Endothelial cell of umbilical vein (primary cell): Measurements from ENCODE around the gene NMD3. TPM values are rescaled to one million over a fixed set of nuclear protein-coding genes. Genes with fewer than 3 reads are reported as not detected.

ENCODE experiments used
- BruUV-seq: library from RNA; stranded (reverse); fragments of 400-500 nt; replicated peaks from 2 replicates; lab custom pipeline; 2021; lab: Mats Ljungman, UMichigan
- CTCF ChIA-PET: fragments of 300-600, 350-600 bp; sonication (Branson Sonifier 250); formaldehyde crosslinking; loops from one replicate; lab custom pipeline; 2021; ENCODE audit warnings: antibody characterized with exemption, inconsistent platforms; lab: Charles Lee
- POLR2A ChIA-PET: fragments of 300-600, 350-600 bp; sonication (Branson Sonifier 250); formaldehyde crosslinking; loops from one replicate; lab custom pipeline; 2021; ENCODE audit warnings: antibody characterized with exemption, inconsistent platforms; lab: Charles Lee
- DNase-seq: peaks from one replicate; pipeline ENCODE4 v3.0.0-alpha.2; 2011; ENCODE audit warnings: low read depth, low spot score
- FAIRE-seq: peaks from 2 replicates; lab custom pipeline; 2011; peaks lifted over from hg19 to GRCh38; lab: Jason Lieb, UNC
- H2AFZ ChIP-seq: 2 replicates; pipeline ENCODE4 v1.6.0; 2012; ENCODE audit warnings: low read depth, low read length, control low read depth, inconsistent platforms
- H3K27ac ChIP-seq: 2 replicates; pipeline ENCODE4 v1.5.1; 2011; ENCODE audit warnings: low read depth, mild to moderate bottlenecking, control low read depth, low read length, moderate library complexity; ENCODE audit not compliant: insufficient read depth
- H3K27me3 ChIP-seq, 2 experiments: 2 replicates each; pipeline versions ENCODE4 v1.6.0 to v1.6.1; 2011; ENCODE audit warnings: low read length in 2 of 2, mixed read lengths in 1 of 2; ENCODE audit not compliant: control insufficient read depth in 2 of 2, insufficient read depth in 2 of 2
- H3K36me3 ChIP-seq, 2 experiments: 2 replicates in 1 of 2; 3 replicates in 1 of 2; pipeline ENCODE4 v1.5.1; 2011; ENCODE audit warnings: low read length in 2 of 2, mild to moderate bottlenecking in 1 of 2, moderate library complexity in 1 of 2; ENCODE audit not compliant: control insufficient read depth in 2 of 2, insufficient read depth in 2 of 2; ENCODE audit errors: extremely low read depth in 1 of 2
- H3K4me1 ChIP-seq: 3 replicates; pipeline ENCODE4 v1.5.1; 2011; ENCODE audit warnings: mild to moderate bottlenecking, low read length; ENCODE audit not compliant: control insufficient read depth, insufficient read depth; ENCODE audit errors: extremely low read depth
- H3K4me2 ChIP-seq: 2 replicates; pipeline ENCODE4 v1.6.1; 2011; ENCODE audit warnings: low read length, control low read depth, mixed read lengths; ENCODE audit not compliant: insufficient read depth
- H3K4me3 ChIP-seq, 3 experiments: fragments of 200-600 bp in 1 of 3; sonication (generic), shearing (Covaris generic) in 1 of 3; replicated peaks in 1 of 3; 2 replicates each; pipeline ENCODE4 v1.5.1; 2011 to 2016; ENCODE audit warnings: control low read depth in 3 of 3, low read length in 3 of 3, mild to moderate bottlenecking in 2 of 3, inconsistent platforms in 1 of 3, low read depth in 1 of 3, moderate library complexity in 1 of 3; ENCODE audit not compliant: insufficient read depth in 1 of 3
- H3K79me2 ChIP-seq: 2 replicates; pipeline ENCODE4 v1.6.0; 2012; ENCODE audit warnings: low read length, inconsistent platforms; ENCODE audit not compliant: control insufficient read depth, insufficient read depth
- H3K9ac ChIP-seq: replicated peaks from 2 replicates; pipeline ENCODE3; 2011; ENCODE audit warnings: low read length, control low read depth; ENCODE audit not compliant: insufficient read depth; ENCODE audit errors: extremely low read depth
- H3K9me1 ChIP-seq: replicated peaks from 3 replicates; pipeline ENCODE4 v1.6.0; 2011; ENCODE audit warnings: mild to moderate bottlenecking, low read length; ENCODE audit not compliant: control insufficient read depth, insufficient read depth; ENCODE audit errors: extremely low read depth
- H3K9me3 ChIP-seq: replicated peaks from 2 replicates; pipeline ENCODE4 v1.5.1; 2012; ENCODE audit warnings: low read length, inconsistent platforms; ENCODE audit not compliant: control insufficient read depth, insufficient read depth
- H4K20me1 ChIP-seq: replicated peaks from 2 replicates; pipeline ENCODE3; 2011; ENCODE audit warnings: mild to moderate bottlenecking, low read length; ENCODE audit not compliant: control insufficient read depth, insufficient read depth; ENCODE audit errors: extremely low read depth
- CTCF ChIP-seq, 2 donors: IDR thresholded peaks; 1 replicate in 1 of 2; 2 replicates in 1 of 2; pipeline ENCODE4 v1.5.1; 2011; ENCODE audit warnings: low read length in 2 of 2, mild to moderate bottlenecking in 2 of 2, moderate library complexity in 2 of 2, control low read depth in 1 of 2, inconsistent platforms in 1 of 2, low read depth in 1 of 2; ENCODE audit not compliant: insufficient read depth in 1 of 2; ENCODE audit errors: extremely low read depth in 1 of 2
- EZH2 ChIP-seq: IDR thresholded peaks from 2 replicates; pipeline ENCODE4 v1.6.1; 2012; ENCODE audit warnings: borderline replicate concordance, low read depth, mild to moderate bottlenecking, moderate library complexity, low read length, inconsistent platforms; ENCODE audit not compliant: severe bottlenecking
- FOS ChIP-seq: IDR thresholded peaks from 2 replicates; pipeline ENCODE4 v1.6.1; 2011; ENCODE audit warnings: mild to moderate bottlenecking, low read length, moderate library complexity, borderline replicate concordance; ENCODE audit not compliant: insufficient read depth
- GATA2 ChIP-seq: IDR thresholded peaks from 2 replicates; pipeline ENCODE4 v1.7.0; 2011; ENCODE audit warnings: low read depth, mild to moderate bottlenecking, moderate library complexity, mixed read lengths, low read length; ENCODE audit not compliant: insufficient read length, insufficient read depth
- JUN ChIP-seq: IDR thresholded peaks from 2 replicates; pipeline ENCODE4 v1.6.1; 2011; ENCODE audit warnings: borderline replicate concordance, low read depth; ENCODE audit not compliant: insufficient read length, insufficient read depth
- MYC ChIP-seq: IDR thresholded peaks from one replicate; pipeline ENCODE4 v1.6.1; 2011; ENCODE audit warnings: mild to moderate bottlenecking, low read depth, low read length
- POLR2A ChIP-seq: IDR thresholded peaks from 2 replicates; pipeline ENCODE4 v1.6.1; 2012; ENCODE audit warnings: low read depth, mild to moderate bottlenecking, control low read depth, low read length
- POLR2AphosphoS5 ChIP-seq: IDR thresholded peaks from 2 replicates; pipeline ENCODE4 v1.6.1; 2012; ENCODE audit warnings: low read depth, mild to moderate bottlenecking, control low read depth, low read length, moderate library complexity; ENCODE audit not compliant: insufficient read depth
- dilution Hi-C: fragments of 300-500 bp; cut with MboI; formaldehyde crosslinking; loops from one replicate; pipeline ENCODE4 v1.15.0; 2019; ENCODE audit warnings: low sequenced_read_pairs; ENCODE audit not compliant: extremely low pct_ligation_motif_present
- intact Hi-C: fragments of 100-400 bp; cut with micrococcal nuclease; formaldehyde crosslinking; loops from one replicate; pipeline ENCODE4 v1.10.0; 2022
- polyA plus RNA-seq, 4 experiments: library from polyadenylated mRNA; depleted of rRNA in 3 of 4; stranded (reverse) in 3 of 4; unstranded in 1 of 4; fragments of >200 nt; gene quantifications; 2 replicates each; pipeline versions ENCODE4 v1.2.1 to v1.2.3, GENCODE V29; 2011 to 2012; ENCODE audit warnings: missing spikeins in 1 of 4
- total RNA-seq: library from RNA; stranded (reverse); gene quantifications from 2 replicates; pipeline ENCODE4 v1.2.3, GENCODE V29; 2021
- TF ChIP-seq, protein P1 (sequence below): IDR thresholded peaks from 2 replicates; pipeline ENCODE4 v1.6.1; 2011; ENCODE audit not compliant: insufficient read depth, insufficient read length

The NMD3 gene
- total and polyA plus RNA-seq, 2 donors (not counting 3 experiments of a cell fraction or from before 2014, with no cell fraction given) = 14.2 to 53.8 TPM

DNA sequence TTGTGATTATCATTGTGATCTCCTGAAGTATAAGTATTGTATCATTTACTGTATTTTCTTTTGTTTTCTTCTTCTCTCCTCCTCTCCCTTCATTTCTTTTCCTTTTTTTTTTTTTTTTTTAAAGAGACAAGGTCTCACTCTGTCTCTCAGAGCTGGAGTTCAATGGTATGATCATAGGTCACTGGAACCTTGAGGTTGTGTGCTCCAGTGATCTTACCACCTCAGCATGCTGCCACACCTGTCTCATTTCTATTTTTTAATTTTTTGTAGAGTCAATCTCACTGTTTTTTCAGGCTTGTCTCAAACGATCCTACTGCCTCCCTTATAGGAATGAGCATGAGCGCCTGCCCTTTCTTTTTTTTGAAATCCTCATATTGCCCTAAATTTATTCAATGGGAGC, 23.4 kb downstream of the NMD3 start:
- H3K27ac ChIP-seq = no peak overlapping the region
- no peaks in the 10 kb centered on the region for H3K9me3 ChIP-seq
- H3K27me3 ChIP-seq = no peaks in the 10 kb centered on the region
- POLR2A ChIA-PET = interaction anchor here (0.7 kb wide), 1 partner anchor 11 kb away, joined by 3 read pairs; no protein-coding TSS in a partner anchor
- intact Hi-C loops (no loop called here), dilution Hi-C loops (no loop called here)
- H3K79me2 ChIP-seq = peaks cover 18% of the 10 kb centered on the region
- TF ChIP-seq FOS = no peak
- TF ChIP-seq, protein P1, sequence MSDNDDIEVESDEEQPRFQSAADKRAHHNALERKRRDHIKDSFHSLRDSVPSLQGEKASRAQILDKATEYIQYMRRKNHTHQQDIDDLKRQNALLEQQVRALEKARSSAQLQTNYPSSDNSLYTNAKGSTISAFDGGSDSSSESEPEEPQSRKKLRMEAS = no peak
- no peak for TF ChIP-seq JUN
- TF ChIP-seq POLR2A = no peak
- no peak for TF ChIP-seq EZH2
- TF ChIP-seq POLR2AphosphoS5 = no peak
- no peak for TF ChIP-seq MYC
- no peak for TF ChIP-seq CTCF (IDR thresholded peaks at IDR 0.05; ENCODE audit: extremely low read depth in 1 of 2, insufficient read depth in 1 of 2, low read depth in 1 of 2, low read length in 2 of 2)
- TF ChIP-seq GATA2 = no peak
- DNase-seq (no peak), FAIRE-seq (no peak)
- H3K4me2 ChIP-seq = no peak overlapping the region
- H3K9me1 ChIP-seq = no peaks in the 10 kb centered on the region
- H2AFZ ChIP-seq = no peak overlapping the region
- BruUV-seq = no TSS peak
- no peaks in the 10 kb centered on the region for H4K20me1 ChIP-seq
- peaks cover 7 to 28% of the 10 kb centered on the region in 2 experiments for H3K36me3 ChIP-seq
- no peak overlapping the region for H3K4me3 ChIP-seq
- H3K4me1 ChIP-seq = no peaks in the 10 kb centered on the region
- no peak overlapping the region for H3K9ac ChIP-seq
- CTCF ChIA-PET = interaction anchor here (0.9 to 2.7 kb wide), 3 partner anchors 9 to 30 kb away, joined by 3 to 12 read pairs (median 3); no protein-coding TSS in a partner anchor
